ENCODE results near the gene NUDT14.

NUDT14 gene

DNA sequence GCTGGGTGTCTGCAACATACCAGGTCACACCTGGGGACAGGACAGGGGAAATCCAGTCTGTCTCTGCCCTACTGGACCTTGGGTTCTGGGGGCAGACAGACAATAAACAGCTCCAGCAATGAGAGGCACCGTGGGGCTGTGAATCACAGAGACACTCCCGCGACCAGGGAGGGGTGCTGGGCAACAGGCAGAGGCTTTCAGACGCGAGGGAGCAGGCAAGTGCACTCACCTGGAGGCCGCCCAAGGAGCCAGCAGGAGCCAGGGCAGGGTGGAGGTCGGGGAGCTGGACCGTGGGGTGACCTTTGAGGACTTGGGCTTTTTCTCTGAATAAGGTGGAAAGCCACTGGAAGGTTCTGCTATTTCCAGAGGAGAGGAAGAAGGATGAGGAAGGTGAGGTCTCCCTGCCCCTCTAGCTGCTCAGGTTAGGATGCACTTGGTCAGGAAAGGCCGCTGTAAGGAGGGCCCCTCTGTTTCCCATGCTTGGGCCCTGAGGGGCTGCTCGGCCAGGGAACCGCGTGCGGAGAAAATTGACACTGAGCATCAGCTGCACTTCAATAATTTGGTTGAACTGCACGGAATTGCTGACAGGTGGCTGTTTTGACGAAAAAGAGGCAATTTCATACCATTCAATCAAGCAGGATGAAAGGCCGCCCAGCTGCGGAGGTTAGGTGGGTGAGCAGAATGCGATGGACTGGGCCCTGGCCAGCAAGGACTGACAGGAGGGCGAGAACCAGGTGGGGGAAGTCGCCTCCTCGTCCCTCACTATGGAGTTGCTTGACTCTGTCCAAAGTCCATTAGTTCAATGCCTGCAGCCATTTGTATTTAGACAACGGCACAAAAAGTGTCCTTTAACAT is 54.8 kb downstream of the NUDT14 start:
- CTCF ChIA-PET = interaction anchor here (1.0 to 1.8 kb wide), 2 partner anchors 10 to 39 kb away, joined by 3 to 4 read pairs; no protein-coding TSS in a partner anchor
- H3K27me3 Mint-ChIP-seq = peaks cover 37% of the 10 kb centered on the region
- peaks cover 8% of the 10 kb centered on the region for H3K9me3 Mint-ChIP-seq
- no peak overlapping the region for H3K4me3 Mint-ChIP-seq
- DNase-seq = no peak
- no peak overlapping the region for H3K27ac Mint-ChIP-seq
- H3K36me3 Mint-ChIP-seq = no peaks in the 10 kb centered on the region
- peaks cover 4% of the 10 kb centered on the region for H3K4me1 Mint-ChIP-seq

DNA sequence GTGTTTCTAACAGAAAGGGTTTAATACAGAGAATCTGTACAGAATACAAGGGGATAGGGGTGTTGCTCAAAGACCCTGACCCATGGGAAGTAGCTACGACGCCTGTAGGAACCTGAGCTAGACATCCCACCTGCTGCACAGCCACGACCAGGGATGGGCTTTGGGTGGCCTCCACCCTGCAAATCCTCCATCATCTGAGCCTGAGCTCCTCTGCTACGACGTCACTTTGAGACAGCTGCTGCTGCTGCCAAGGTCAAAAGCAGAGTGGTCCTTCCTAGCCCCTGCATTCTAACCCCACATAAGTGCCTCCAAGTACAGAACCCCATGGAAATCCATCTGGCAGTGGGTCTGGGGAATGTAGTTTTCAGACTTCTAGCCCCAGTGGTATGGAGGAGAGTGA is 56.3 kb downstream of the NUDT14 start:
- H3K4me3 Mint-ChIP-seq = no peak overlapping the region
- no peaks in the 10 kb centered on the region for H3K36me3 Mint-ChIP-seq
- CTCF ChIA-PET = no interaction called here
- DNase-seq = no peak
- H3K27ac Mint-ChIP-seq = no peak overlapping the region
- H3K9me3 Mint-ChIP-seq = peaks cover 16% of the 10 kb centered on the region
- H3K4me1 Mint-ChIP-seq = peaks cover 4% of the 10 kb centered on the region
- peaks cover 49% of the 10 kb centered on the region for H3K27me3 Mint-ChIP-seq

DNA sequence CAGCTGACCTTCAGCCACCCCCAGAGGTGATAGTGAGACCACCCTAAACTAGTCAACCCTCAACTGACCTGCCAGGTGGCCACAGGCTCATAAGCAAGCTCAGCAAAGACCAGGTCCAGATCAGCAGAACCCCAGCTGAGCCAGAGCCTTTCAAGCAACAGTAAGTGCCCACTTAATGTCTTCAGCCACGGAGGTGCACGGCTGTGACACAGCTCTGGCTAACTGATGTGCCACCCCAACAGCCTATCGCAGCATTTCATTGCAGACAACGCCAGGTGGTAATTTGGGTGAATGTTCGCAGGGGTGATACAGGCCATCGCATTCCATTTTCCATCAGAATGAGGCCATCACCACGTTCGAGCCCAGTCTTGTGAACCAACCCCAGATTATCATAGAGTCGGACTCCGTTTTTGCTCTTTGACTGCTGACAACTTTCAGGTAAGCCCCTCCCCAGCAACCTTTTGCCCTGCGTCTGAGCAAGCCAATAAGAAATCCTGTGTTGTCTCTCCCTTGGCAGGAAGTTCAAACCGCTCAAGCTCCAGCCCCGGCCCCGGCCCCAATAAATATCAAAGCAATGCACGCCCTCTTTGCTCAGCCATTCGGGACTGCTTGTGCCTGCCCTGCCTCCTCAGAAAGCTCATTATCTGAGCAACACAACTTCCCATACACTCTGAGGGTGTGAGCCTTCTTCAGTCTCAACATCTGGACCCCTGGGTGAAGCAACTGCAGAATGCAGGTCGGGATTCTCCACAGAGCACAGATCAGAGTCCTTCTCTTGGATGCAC is 56.9 kb downstream of the NUDT14 start:
- H3K4me1 Mint-ChIP-seq = peaks cover 4% of the 10 kb centered on the region
- H3K9me3 Mint-ChIP-seq = peaks cover 16% of the 10 kb centered on the region
- H3K27me3 Mint-ChIP-seq = peaks cover 56% of the 10 kb centered on the region
- H3K36me3 Mint-ChIP-seq = no peaks in the 10 kb centered on the region
- DNase-seq = no peak
- H3K27ac Mint-ChIP-seq = no peak overlapping the region
- H3K4me3 Mint-ChIP-seq = no peak overlapping the region
- CTCF ChIA-PET = no interaction called here

DNA sequence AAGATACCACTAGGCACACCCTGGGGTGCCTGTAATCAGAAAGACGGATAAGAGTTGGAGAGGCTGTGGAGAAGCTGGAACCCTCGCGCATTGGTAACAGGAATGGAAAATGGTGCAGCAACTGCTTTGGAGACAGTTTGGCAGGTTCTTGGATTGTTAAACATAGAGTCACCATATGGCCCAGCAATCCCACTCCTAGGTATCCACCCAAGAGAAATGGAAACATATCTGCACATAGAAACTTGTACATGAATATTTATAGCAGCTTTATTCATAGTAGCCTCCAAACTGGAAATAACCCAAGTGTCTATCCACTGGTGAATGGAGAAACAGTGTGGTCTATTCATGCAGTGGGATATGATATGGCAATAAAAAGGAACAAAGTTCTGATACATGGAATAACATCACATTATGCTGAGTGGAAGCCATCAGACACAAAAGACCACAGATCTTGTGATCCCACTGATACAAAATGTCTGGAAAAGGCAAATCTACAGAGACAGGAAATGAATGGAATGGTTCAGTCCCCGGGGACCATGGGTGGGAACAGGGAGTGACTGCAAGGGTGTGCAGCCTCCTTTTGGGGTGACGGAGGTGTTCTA is 57.9 kb downstream of the NUDT14 start:
- Mint-ChIP-seq H3K27ac (no peak overlapping the region), H3K9me3 (peaks cover 16% of the 10 kb centered on the region), H3K4me1 (peaks cover 4% of the 10 kb centered on the region), H3K4me3 (no peak overlapping the region), H3K36me3 (no peaks in the 10 kb centered on the region), H3K27me3 (peaks cover 65% of the 10 kb centered on the region)
- no peak for DNase-seq
- CTCF ChIA-PET = no interaction called here

Measured in activated naive CD4-positive, alpha-beta T cell treated with anti-CD3 and anti-CD28 coated beads, Interleukin-2, amount 10 ng/mL, durations not matched to agents 7 days and 5 days (primary cell).